GM18499 (cell line): ENCODE data around the gene THOC1.

Source experiments
- ATAC-seq: cut with Tn5 transposase; IDR thresholded peaks from one replicate; pipeline ENCODE4 v1.9.1; 2021; ENCODE audit warnings: moderate number of reproducible peaks; ENCODE audit not compliant: insufficient read depth, unreplicated experiment

The THOC1 gene

DNA sequence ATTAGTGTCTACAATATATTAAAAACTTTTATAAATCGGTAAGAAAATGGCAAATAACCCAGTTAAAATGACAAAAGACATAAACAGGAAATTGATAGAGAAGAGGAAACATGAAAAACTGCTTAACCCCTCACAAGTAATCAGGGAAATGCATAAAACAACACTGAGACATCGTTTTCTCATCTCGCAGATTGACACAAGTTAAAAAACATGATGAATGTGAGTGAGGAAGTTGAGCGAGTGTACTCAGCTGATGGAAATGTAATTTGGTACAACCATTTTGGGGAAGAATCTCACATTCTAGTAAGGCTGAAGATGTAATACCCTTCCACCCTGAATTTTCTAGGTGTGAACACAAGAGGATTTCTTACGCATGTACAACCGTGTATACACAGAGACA, 18.0 kb upstream of the THOC1 start:
- ATAC-seq = no peak

DNA sequence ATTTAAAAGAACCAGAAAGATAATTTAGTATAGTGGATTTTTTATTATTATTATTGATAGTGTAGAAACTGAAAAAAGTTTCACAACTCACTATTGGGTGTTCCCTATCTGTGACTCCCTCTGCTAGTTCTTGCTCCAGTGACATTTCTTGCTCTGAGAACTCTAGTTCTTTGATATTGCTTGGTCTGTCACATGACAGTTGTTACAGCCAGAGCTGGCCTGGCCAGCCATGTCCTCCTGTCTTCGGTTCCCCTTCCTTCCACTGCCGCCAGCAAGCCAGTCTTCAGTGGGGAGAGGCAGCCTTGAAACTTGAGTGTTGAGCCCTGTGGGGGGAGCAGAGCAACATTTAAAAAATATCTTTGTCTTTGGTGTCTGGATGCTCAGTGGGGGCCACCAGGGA, 7.6 kb upstream of the THOC1 start:
- no peak for ATAC-seq

DNA sequence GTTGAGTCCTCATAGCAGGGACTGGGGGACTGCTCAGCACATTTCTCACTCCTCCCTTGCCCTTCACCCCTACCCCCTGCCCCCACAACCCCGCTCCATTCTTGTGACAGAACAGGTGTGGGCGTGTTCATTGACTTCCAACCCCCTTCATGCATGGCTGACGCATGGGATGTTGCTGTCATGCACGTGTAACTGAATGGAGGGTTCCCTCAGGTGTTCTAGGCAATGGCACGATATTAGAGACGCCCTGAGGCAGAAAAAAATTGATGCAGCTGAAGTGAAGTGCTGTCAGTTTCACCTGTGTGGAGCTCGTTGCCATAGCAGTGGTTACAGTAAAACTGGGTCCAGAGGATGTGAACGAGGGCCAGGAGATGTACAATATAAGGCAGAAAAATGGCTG, 6.5 kb upstream of the THOC1 start:
- no peak for ATAC-seq

DNA sequence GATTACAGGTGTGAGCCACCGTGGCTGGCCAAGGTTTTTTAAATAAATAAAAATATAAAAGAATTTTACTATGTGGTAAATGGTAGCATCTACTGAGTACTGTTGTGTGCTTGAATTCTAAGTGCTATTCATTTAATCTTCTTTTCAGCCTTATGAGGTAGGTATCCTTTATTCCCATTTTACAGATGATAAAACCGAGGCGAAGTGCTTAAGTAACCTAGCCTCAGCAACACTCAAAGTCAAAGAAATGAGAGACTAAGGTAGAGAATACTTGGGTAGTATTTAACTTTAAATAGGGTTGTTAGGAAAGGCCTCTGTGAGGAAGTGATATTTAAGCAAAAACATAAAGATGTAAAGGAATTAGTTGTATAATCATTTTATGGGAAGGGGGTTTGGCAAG, 5.7 kb upstream of the THOC1 start:
- no peak for ATAC-seq

DNA sequence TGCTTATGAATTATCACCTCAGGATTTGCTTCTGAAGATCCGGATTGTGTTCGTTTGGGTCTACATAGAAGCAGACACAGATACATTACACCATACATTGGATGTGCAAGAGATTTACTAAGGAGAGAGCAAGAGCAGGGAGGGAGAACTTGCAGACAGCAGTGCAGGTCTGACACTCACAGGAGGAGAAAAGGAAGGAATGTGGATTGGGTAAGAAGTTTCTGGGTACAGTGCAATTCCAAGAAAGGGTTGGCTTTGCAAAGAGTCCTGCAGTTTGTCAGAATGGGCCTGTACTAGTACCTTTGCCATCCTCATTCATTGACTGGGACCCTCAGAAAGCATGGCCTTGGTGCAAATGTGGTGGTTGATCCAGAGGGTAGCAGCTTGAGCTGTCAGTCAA, 4.8 kb upstream of the THOC1 start:
- ATAC-seq = no peak

DNA sequence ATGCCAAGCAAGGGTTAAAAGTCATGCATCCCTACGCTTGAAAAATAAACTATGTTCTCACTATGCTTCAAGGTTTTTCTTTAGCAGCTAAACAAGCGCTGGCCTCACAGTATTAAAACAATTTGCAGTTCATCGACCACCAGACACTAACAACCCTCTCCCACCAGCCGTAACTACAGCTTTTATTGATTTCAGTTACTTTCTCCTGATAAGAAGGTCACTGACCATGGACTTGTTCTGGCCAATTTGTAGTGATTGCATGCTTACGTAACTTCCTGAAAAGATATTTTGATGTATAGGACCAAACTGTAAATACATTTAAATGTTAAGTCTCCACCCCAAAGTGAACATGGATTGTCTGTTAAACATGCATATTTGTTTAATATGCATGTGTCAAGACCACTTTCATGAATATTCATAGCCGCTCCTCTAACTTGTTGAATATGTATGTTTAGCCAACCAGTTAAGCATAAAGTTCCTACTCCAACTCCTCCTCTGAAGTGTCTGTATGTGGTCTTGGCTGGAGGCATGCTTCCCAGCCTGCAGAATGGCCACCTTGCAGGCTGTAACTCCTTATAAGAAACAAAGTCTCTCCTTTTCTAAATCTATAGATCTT, 1.7 kb upstream of the THOC1 start:
- ATAC-seq = no peak

DNA sequence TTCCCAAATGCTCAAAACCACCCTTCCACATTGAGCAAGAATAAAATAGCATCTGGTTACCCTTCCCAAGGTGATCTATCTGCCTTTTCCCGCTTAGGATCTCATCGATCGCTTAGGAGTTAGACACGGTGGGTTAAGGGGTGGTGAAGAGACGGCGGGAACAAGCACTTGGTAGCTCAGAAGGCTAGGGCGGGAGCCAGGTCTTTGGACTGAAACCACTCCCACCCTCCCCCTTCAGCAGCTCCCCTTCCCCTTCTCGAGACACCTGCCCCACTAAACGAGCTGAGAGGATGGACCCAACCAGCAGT, 513 bp downstream of the THOC1 start:
- no peak for ATAC-seq

DNA sequence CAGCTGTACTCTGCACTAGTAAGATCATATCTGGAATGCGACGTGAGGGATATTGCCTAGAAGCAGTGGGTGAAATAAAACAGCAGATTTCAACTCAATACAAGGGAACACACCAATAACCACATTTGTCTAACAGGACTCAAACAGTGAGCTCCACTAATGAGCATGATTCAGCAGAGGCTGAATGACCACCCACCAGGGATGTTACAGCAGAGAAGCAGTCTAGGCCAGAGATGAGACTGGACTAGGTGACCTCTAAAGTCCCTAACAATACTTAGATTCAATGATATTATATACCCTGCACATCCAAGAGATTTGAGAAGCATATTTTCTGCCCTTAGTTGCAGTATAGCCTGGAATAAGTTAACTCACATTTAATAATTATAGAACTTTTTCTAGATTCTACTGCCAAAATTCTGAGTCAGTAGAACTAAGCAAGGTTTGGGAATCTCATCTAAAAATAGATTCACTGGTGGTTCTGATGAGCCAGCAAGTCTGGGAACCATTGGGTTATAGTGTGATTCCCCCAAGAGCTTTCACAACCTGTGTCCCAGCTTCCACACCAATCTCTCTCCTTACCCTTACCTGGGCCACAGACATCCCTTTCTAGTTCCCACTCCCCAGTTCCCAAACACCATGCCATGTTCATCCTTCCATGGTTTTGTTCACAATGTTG, 6.3 kb downstream of the THOC1 start:
- no peak for ATAC-seq

DNA sequence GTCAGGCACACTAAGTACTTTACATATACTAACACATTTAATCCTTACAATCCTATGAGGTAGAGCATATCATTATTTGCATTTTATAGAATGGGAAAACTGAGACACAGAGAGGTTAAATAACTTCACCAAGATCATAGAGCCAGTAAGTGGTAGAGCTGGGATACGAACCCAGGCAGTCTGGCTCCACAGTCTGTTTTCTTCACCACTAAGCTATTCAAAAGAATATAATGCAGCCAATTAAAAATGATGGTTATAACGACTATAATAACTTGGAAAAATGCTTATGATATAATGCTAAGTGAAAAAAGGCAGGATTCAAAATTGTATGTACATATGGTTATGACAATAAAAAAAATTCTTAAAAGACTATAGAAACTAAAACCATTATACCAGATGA, 7.3 kb downstream of the THOC1 start:
- no peak for ATAC-seq

DNA sequence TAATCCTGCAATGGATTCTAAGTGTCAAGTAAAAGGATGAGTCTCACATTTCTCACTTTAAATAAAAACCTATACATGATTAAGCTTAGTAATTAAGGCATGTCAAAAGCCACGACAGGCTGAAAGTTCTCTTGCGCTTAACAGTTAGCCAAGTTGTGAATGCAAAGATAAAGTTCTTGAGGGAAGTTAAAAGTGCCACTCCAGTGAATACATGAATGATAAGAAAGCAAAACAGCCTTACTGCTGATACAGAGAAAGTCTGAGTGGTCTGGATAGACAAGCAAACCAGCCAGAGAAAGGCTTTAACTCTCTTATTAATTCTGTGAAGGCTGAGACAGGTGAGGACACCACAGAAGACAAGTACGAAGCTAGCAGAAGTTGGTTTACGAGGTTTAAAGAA, 12.7 kb downstream of the THOC1 start:
- ATAC-seq = no peak

DNA sequence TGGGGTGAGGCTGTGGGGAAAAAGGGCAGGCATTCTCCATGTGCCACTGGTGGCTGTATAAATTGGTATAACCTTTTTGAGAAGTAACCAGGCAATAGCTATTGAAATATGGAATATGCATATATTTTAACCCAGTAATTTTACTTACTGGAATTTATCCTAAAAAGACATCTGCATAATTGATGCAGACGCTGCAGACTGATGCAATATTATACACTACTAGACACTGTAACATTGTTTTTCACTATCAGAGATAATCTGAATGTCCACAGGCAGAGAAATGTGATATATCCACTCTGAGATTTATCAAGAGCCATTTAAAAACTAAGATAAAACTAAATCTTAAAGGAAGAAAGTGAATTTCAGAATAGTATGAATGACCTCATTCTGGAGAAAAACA, 14.7 kb downstream of the THOC1 start:
- no peak for ATAC-seq

DNA sequence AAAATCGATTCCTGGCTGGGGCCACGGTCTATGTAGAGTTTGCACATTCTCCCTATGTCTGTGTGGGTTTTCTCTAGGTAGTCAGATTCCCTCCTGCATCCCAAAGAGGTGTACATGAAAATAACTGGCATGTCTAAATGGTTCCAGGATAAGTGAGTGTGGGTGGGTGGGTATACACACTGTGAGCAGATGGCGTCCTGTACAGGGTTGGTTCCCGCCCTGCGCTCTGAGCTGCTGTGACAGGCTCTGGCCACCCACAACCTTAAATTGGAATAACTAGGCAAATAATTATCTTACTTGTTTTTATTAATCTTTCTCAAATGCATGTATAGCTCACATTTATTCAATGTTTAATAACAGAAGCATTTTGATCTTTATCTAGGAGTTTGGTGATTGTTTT, 16.3 kb downstream of the THOC1 start:
- no peak for ATAC-seq

DNA sequence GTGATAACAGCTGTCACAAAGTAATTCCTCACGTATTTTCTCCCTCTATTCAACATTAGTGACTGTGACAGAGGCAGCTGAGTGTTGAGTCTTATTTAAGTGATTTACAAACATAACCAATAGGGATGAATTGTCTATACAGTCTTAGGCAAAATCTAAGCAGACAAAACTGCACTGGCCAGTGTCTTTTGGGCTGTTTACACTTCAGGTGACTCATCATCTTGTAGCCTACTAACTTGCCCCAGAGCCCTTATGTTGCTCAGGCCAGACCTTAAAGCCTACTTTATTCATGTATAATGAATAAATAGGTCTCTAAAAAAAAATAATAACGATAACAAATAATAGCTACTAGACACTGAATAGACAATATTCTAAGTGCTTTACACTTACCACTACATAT, 17.2 kb downstream of the THOC1 start:
- no peak for ATAC-seq

DNA sequence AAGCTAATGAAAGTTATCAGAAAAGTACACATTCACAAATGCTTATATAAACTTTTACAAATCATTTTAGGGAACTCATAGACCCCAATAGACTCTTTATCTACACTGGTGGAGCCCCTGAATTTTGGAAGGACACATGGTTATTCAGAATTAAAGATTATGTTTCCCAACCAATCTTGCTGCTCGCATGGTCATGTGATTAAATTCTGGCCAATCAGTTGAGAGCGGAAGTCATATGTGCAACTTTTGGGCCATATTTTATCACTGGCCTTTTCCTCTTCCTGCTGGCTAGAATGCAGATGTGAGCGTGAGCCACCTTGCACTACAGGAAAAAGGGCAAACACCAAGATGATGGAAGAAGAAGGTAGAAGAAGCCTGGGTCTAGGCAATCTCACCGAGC, 19.8 kb downstream of the THOC1 start:
- no peak for ATAC-seq

DNA sequence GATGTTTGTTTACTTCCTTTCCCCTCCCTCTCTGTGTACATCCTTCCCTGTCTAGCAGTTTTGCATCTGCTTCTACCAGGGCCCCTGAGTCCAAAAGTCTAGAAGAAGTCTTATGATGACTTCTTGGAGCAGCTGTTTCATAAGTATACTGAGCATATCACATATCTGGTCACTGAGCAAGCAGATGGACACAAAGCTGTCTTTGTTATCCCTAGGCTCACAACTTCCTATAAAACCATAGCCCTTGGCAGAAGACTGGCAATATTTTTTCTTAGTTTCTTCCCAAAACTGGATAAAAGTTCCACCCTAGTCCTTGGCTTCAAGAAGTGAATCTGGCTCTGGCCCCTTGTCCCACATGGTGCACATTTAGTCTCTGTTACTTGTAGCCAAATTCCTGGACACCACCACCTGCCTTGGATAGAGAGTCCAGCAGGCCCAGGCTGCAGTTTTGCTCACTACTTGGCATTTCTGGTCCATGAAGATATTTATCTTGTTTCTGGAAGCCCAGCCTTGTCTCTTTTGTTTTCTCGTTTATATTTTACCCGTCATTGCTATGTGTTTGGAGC, 22.5 kb downstream of the THOC1 start:
- ATAC-seq = no peak

DNA sequence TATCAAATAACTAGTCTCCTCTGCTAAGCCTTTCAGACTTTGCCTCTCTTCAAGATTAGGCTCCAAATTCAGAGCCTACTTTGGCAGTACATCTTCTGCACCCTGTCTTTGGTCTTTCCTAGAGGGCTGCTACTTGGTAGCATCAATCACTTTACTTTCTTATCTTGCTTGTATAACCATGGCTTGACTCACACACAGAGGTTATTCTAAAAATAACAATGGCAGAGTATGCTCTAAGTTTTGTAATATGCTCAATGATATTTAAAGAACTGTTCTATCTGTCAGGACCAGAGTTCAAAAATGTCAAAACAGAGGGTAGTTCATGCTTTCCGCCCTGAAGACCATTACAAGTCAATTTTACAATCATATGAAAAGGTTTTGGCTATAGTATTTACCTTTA, 27.7 kb downstream of the THOC1 start:
- no peak for ATAC-seq

DNA sequence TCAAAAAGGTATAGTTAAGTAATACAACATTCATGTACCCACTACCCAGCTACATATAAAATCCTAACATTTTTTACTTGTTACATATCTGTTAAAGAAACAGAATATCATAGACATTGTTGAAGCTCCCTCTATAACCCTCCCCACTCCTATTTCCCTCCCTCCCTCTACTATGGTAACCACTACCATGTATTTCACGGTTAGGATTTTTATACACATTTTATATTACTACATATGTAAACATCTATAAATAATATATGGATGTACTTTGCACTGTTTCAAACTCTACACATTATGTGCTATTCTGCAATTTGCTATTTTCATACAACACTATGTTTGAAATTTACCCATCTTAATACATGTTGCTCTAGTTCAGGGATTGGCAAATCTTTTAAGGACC, 36.3 kb downstream of the THOC1 start:
- ATAC-seq = no peak

DNA sequence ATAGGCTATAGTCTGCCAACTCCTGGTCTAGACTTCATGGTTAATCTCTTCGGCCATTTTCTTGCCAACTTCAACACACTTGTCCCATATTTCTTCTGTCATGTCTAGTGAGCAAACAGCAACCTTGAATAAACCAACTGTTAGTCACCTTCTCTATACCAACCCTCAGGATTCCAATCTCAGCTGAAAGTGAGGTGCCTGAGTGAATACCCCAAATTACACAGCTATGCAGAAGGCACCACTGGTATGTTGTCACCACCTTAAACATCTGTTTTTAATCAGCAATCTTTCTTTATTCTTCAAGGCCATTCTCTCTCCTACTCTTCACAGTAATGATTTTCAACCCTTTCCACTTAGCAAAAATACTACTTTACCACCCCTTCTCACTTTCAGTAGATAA, 39.3 kb downstream of the THOC1 start:
- no peak for ATAC-seq

DNA sequence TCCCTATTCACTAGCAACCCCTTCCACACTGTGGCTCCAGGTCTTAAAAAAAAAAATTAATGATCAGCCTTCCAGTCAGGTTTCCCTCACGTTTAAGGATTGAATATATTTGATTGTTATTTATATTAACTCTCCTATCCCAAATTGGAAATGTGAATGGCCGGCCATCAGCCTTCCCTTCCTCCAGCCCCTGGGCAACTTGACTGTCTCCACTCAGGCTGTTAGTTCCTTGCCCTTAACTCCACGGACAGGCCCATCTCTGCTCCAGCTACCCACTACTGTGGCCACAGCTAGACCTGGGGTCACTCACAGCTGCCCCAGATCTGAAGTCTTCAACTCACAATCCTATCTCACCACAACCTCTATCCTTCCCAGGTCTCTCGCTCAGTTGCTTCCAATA, 39.9 kb downstream of the THOC1 start:
- ATAC-seq = no peak

DNA sequence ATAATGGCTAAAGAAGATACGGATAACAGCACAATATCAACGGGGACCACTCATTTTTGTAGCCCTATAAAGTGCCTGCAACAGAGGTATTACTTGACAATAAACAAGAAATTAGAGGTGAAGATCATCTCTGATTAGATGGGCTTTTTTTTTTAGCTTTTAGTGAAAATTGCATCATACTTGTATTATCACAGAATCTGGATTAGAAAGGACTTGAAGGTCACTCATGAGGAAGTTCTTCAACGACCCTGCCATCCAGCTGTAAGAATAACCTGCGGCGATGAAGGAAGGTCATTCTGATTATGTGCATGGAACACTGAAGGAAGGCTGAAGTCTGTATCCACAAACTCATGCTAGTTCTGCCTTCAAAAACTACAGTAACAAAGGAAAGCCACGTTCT, 40.5 kb downstream of the THOC1 start:
- no peak for ATAC-seq

DNA sequence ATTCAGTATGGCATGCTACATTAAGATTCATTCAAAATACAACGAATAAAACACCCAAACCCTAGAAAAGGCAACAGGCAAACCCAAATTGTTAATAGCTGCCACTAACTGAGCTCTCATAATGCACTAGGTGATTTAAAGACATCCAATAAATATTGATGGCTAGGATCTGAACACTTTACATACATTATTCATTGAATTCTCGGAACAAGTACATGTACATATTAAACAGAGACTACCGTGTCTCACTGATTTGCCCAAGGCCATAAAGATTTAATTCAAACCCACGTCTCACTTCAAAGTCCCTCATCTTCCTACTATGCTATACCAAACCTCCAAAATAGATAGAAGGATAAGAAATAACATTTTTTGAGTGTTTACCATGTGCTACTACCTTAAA, 42.1 kb downstream of the THOC1 start:
- ATAC-seq = no peak

DNA sequence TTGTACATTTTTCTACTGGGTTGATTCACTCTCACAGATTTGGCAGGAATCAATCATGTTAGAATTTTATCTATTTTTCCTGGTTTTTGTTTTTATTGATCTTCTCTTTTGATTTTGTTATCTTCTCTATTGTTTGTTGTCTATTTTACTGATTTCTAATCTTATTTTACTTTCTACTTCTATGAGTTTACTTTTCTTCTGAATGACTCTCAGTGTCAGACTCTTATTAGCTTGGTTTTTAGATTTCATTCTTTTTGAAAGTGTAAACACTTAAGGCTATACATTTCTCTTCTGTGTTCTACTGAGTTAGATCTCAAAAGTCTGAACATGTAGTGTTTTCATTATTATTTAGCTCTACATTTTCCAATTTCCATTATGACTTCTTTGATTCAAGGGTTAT, 47.1 kb downstream of the THOC1 start:
- no peak for ATAC-seq
